GM23338 (cell line): ENCODE data around the gene PHLDB3. TPM values are rescaled to one million over a fixed set of nuclear protein-coding genes. Genes with fewer than 3 reads are reported as not detected.

Source experiments
- ATAC-seq: fragments of 200-7000 bp; cut with Tn5 transposase; 3 replicates; pipeline ENCODE4 v1.9.1; 2020
- DNase-seq: peaks from one replicate; pipeline ENCODE4 v3.0.0-alpha.2; 2015; ENCODE audit warnings: low spot score
- H2AFZ ChIP-seq: fragments of 200-600 bp; sonication (generic); 2 replicates; pipeline ENCODE4 v1.8.0; 2016; ENCODE audit warnings: antibody characterized with exemption, mild to moderate bottlenecking, moderate library complexity
- H3F3A ChIP-seq: fragments of 200-600 bp; sonication (generic); replicated peaks from 2 replicates; pipeline ENCODE4 v1.8.0; 2017; ENCODE audit warnings: antibody characterized with exemption, mixed run types, low read depth
- H3K27ac ChIP-seq: fragments of 200-600 bp; sonication (generic); 2 replicates; pipeline ENCODE4 v1.6.1; 2016; ENCODE audit warnings: low read depth
- H3K27me3 ChIP-seq: fragments of 200-600 bp; sonication (generic); 2 replicates; pipeline ENCODE4 v1.8.0; 2016; ENCODE audit warnings: mild to moderate bottlenecking, mixed run types, moderate library complexity; ENCODE audit not compliant: insufficient read depth
- H3K36me3 ChIP-seq: fragments of 200-600 bp; sonication (generic); 2 replicates; pipeline ENCODE4 v1.8.0; 2016; ENCODE audit warnings: mild to moderate bottlenecking; ENCODE audit not compliant: insufficient read depth
- H3K4me1 ChIP-seq: fragments of 200-600 bp; sonication (generic); 2 replicates; pipeline ENCODE4 v1.8.0; 2016; ENCODE audit warnings: mild to moderate bottlenecking, moderate library complexity; ENCODE audit not compliant: insufficient read depth
- H3K4me2 ChIP-seq: fragments of 200-600 bp; sonication (generic); 2 replicates; pipeline ENCODE4 v1.7.1; 2017; ENCODE audit warnings: mixed run types
- H3K4me3 ChIP-seq: fragments of 200-600 bp; sonication (generic); 2 replicates; pipeline ENCODE4 v1.6.1; 2016; ENCODE audit warnings: mixed run types
- H3K79me2 ChIP-seq: fragments of 200-600 bp; sonication (generic); replicated peaks from 2 replicates; pipeline ENCODE4 v1.8.0; 2017; ENCODE audit warnings: mild to moderate bottlenecking; ENCODE audit not compliant: insufficient read depth
- H3K9me2 ChIP-seq: fragments of 200-600 bp; sonication (generic); 2 replicates; pipeline ENCODE4 v1.8.0; 2017; ENCODE audit not compliant: insufficient read depth
- H4K20me1 ChIP-seq: fragments of 200-600 bp; sonication (generic); replicated peaks from 2 replicates; pipeline ENCODE4 v1.8.0; 2017; ENCODE audit warnings: mild to moderate bottlenecking; ENCODE audit not compliant: insufficient read depth
- H3K27ac Mint-ChIP-seq: 2 replicates; pipeline ENCODE4 v1.8.0; 2020; ENCODE audit warnings: inconsistent platforms, mild to moderate bottlenecking, moderate library complexity, mixed read lengths
- H3K27me3 Mint-ChIP-seq: 3 replicates; pipeline ENCODE4 v1.8.0; 2022; ENCODE audit warnings: low read depth, mild to moderate bottlenecking, moderate library complexity, mixed read lengths, inconsistent platforms; ENCODE audit not compliant: insufficient read depth, poor library complexity
- H3K36me3 Mint-ChIP-seq: 3 replicates; pipeline ENCODE4 v1.8.0; 2021; ENCODE audit warnings: low read depth, mild to moderate bottlenecking, inconsistent platforms, moderate library complexity, mixed read lengths
- H3K4me1 Mint-ChIP-seq: 3 replicates; pipeline ENCODE4 v1.8.0; 2020; ENCODE audit warnings: mild to moderate bottlenecking, inconsistent platforms, mixed read lengths
- H3K4me3 Mint-ChIP-seq: 3 replicates; pipeline ENCODE4 v1.8.0; 2021; ENCODE audit warnings: moderate library complexity, mild to moderate bottlenecking, inconsistent platforms, mixed read lengths
- H3K9me3 Mint-ChIP-seq: 3 replicates; pipeline ENCODE4 v1.8.0; 2020; ENCODE audit warnings: moderate library complexity, mild to moderate bottlenecking, inconsistent platforms, mixed read lengths
- CREB1 ChIP-seq: fragments of 250-450 bp; sonication (Bioruptor Pico); IDR thresholded peaks from 2 replicates; pipeline ENCODE4 v1.5.0; 2020; ENCODE audit warnings: low read depth, mild to moderate bottlenecking, moderate library complexity
- CTCF ChIP-seq, 2 experiments: fragments of 200-600 bp in 1 of 2; sonication (generic) in 1 of 2; conservative IDR thresholded peaks; 2 replicates each; pipeline versions ENCODE4 v1.5.1 to v1.6.1; 2016 to 2017; ENCODE audit warnings: antibody characterized with exemption in 2 of 2, low read depth in 2 of 2, mild to moderate bottlenecking in 2 of 2, moderate library complexity in 1 of 2
- ETS1 ChIP-seq: IDR thresholded peaks from 2 replicates; pipeline ENCODE4 v1.6.1; 2016; ENCODE audit warnings: antibody characterized with exemption
- EZH2phosphoT487 ChIP-seq: fragments of 200-600 bp; sonication (generic); IDR thresholded peaks from one replicate; pipeline ENCODE4 v1.8.1; 2018; ENCODE audit warnings: antibody characterized with exemption; ENCODE audit not compliant: unreplicated experiment
- NANOG ChIP-seq: IDR thresholded peaks from 2 replicates; pipeline ENCODE4 v1.6.1; 2016; ENCODE audit warnings: antibody characterized with exemption, borderline replicate concordance
- POLR2AphosphoS5 ChIP-seq: IDR thresholded peaks from 2 replicates; pipeline ENCODE4 v1.6.1; 2016; ENCODE audit warnings: antibody characterized with exemption, low read depth
- REST ChIP-seq: IDR thresholded peaks from one replicate; pipeline ENCODE4 v1.6.1; 2018; ENCODE audit warnings: antibody characterized with exemption; ENCODE audit not compliant: unreplicated experiment
- ZNF114 ChIP-seq: fragments of 250-450 bp; sonication (Bioruptor Pico); IDR thresholded peaks from 2 replicates; pipeline ENCODE4 v1.5.0; 2020; ENCODE audit warnings: mild to moderate bottlenecking, moderate library complexity
- ZNF331 ChIP-seq: fragments of 250-450 bp; sonication (Bioruptor Pico); IDR thresholded peaks from 2 replicates; pipeline ENCODE4 v1.5.0; 2020; ENCODE audit warnings: low read depth, mild to moderate bottlenecking, moderate library complexity
- ZNF462 ChIP-seq: fragments of 250-450 bp; sonication (Bioruptor Pico); IDR thresholded peaks from 2 replicates; pipeline ENCODE4 v1.5.0; 2020; ENCODE audit warnings: mild to moderate bottlenecking, moderate library complexity
- polyA plus RNA-seq: library from polyadenylated mRNA; unstranded; fragments of >200 nt; fragmentation: Nextera tagmentation; extraction: Ambion mirVana; gene quantifications from 2 replicates; pipeline ENCODE4 v1.2.1, GENCODE V29; 2016
- total RNA-seq: library from RNA; depleted of rRNA; stranded (reverse); fragments of >200 nt; shearing (Covaris generic); gene quantifications from 2 replicates; pipeline ENCODE4 v1.2.3, GENCODE V29; 2014

The PHLDB3 gene
- total and polyA plus RNA-seq, 2 experiments from 2014 or later: 6.3 to 15.4 TPM

GRCh38 chr19:43507880-43508279, 3.3 kb upstream of the PHLDB3 start (continued):
- TF ChIP-seq CTCF (conservative IDR thresholded peaks at IDR 0.05; ENCODE audit: low read depth in 2 of 2) (no peak), ZNF331 (no peak), NANOG (no peak)

- Histone ChIP-seq H3K79me2 (no peaks in the 10 kb centered on the region), H3K9me2 (no peaks in the 10 kb centered on the region), H3K4me1 (peaks cover 12% of the 10 kb centered on the region; the same call in 1 of the 2 replicates), H3K4me2 (no peak overlapping the region), H2AFZ (no peak overlapping the region), H3F3A (0 out of 2 replicates have a peak, but pooled peaks cover 5% of the 10 kb centered on the region), H3K36me3 (no peaks in the 10 kb centered on the region), H4K20me1 (no peaks in the 10 kb centered on the region), H3K27ac (no peak overlapping the region), H3K27me3 (peaks cover 17% of the 10 kb centered on the region), H3K4me3 (no peak overlapping the region)
- Mint-ChIP-seq H3K27ac (no peak overlapping the region), H3K4me3 (no peak overlapping the region), H3K27me3 (peaks cover 29% of the 10 kb centered on the region), H3K36me3 (peaks cover 19% of the 10 kb centered on the region), H3K4me1 (peaks cover 16% of the 10 kb centered on the region; the same call in 2 of the 3 replicates), H3K9me3 (peaks cover 4% of the 10 kb centered on the region; the same call in 1 of the 3 replicates)
- DNase-seq: no peak
- ATAC-seq: no peak
- TF ChIP-seq ZNF114 (CRISPR knock-in tag) (no peak), REST (no peak), ZNF331 (no peak), POLR2AphosphoS5 (no peak), ZNF462 (CRISPR knock-in tag) (no peak), ETS1 (no peak), EZH2phosphoT487 (no peak), CREB1 (CRISPR knock-in tag) (no peak), CTCF (conservative IDR thresholded peaks at IDR 0.05; ENCODE audit: low read depth in 2 of 2) (no peak)
Measured at GRCh38 chr19:43506629-43507028, 2.1 kb upstream of the PHLDB3 start.
